H1 (cell line): ENCODE data around the gene DOCK3. TPM values are rescaled to one million over a fixed set of nuclear protein-coding genes. Genes with fewer than 3 reads are reported as not detected.

Source experiments
- PHF8 ChIP-seq: fragments of 200-600 bp; sonication (generic); conservative IDR thresholded peaks from 2 replicates; pipeline ENCODE4 v1.7.1; 2012; ENCODE audit warnings: low read depth, mild to moderate bottlenecking, inconsistent platforms, low read length, moderate library complexity
- polyA plus RNA-seq, 7 experiments: library from polyadenylated mRNA; depleted of rRNA in 3 of 7; stranded (reverse) in 5 of 7; unstranded in 2 of 7; fragments of >200 nt in 5 of 7; fragments of 200-250 nt in 2 of 7; gene quantifications; 1 replicate in 5 of 7; 2 replicates in 1 of 7; 4 replicates in 1 of 7; pipeline versions ENCODE4 v1.2.1 to v1.2.3, GENCODE V29; 2011 to 2013; ENCODE audit warnings: missing spikeins in 2 of 7, mixed read lengths in 2 of 7
- total RNA-seq: library from RNA; stranded (reverse); fragmentation: NEBNext Ultra II Directional; extraction: Animal tissue kit (Norgen Biotek cat#: 25700); gene quantifications from 2 replicates; pipeline ENCODE4 v1.2.1, GENCODE V29; 2021

DOCK3 gene
- total and polyA plus RNA-seq, 2 of the 8 experiments (the other 6 are each of a cell fraction or from before 2014, with no cell fraction given) = 2.7 to 5.0 TPM

- TF ChIP-seq PHF8 = no peak
Observed at GRCh38 chr3:51403675-51404074, 728.9 kb downstream of the DOCK3 start (continued).
